ENCODE data around the gene AZIN2. TPM values are rescaled to one million over a fixed set of nuclear protein-coding genes. Genes with fewer than 3 reads are reported as not detected.
A peak's percentile ranks its signal among the peaks of the same experiment; 100 is the strongest.

AZIN2 gene
- total RNA-seq, 1 experiment from 2014 or later = 3.6 TPM

- intact Hi-C loops (cut with micrococcal nuclease; ENCODE audit: unreplicated experiment) = no loop called here
- peak; percentile 24 for DNase-seq
- Mint-ChIP-seq H3K27ac (ENCODE audit: unreplicated experiment) (no peak overlapping the region), H3K4me3 (ENCODE audit: low read depth, unreplicated experiment) (no peak overlapping the region), H3K4me1 (ENCODE audit: low read depth, unreplicated experiment) (peaks cover 32% of the 10 kb centered on the region), H3K27me3 (ENCODE audit: unreplicated experiment) (no peaks in the 10 kb centered on the region), H3K36me3 (ENCODE audit: insufficient read depth, unreplicated experiment) (peaks cover 11% of the 10 kb centered on the region), H3K9me3 (ENCODE audit: low read depth, unreplicated experiment) (no peaks in the 10 kb centered on the region)
- CTCF ChIA-PET = no interaction called here
- no peak for TF ChIP-seq CTCF (IDR thresholded peaks at IDR 0.05; ENCODE audit: unreplicated experiment)
- no TSS peak for BruUV-seq (replicated peaks)
These were observed 67.0 kb downstream of the AZIN2 start for GRCh38 chr1:33147997-33148314.

- no peaks in the 10 kb centered on the region for H3K27me3 Mint-ChIP-seq (ENCODE audit: unreplicated experiment)
- no peaks in the 10 kb centered on the region for H3K9me3 Mint-ChIP-seq (ENCODE audit: low read depth, unreplicated experiment)
- H3K4me3 Mint-ChIP-seq (ENCODE audit: low read depth, unreplicated experiment) = no peak overlapping the region
- intact Hi-C loops (cut with micrococcal nuclease; ENCODE audit: unreplicated experiment) = no loop called here
- peaks cover 11% of the 10 kb centered on the region for H3K36me3 Mint-ChIP-seq (ENCODE audit: insufficient read depth, unreplicated experiment)
- no TSS peak for BruUV-seq (replicated peaks)
- CTCF ChIA-PET = no interaction called here
- H3K4me1 Mint-ChIP-seq (ENCODE audit: low read depth, unreplicated experiment) = peaks cover 33% of the 10 kb centered on the region
- DNase-seq = no peak
- no peak for TF ChIP-seq CTCF (IDR thresholded peaks at IDR 0.05; ENCODE audit: unreplicated experiment)
- H3K27ac Mint-ChIP-seq (ENCODE audit: unreplicated experiment) = no peak overlapping the region
These were observed 67.7 kb downstream of the AZIN2 start for GRCh38 chr1:33148615-33149014.

GRCh38 chr1:33149453-33150190, 68.7 kb downstream of the AZIN2 start:
- H3K9me3 Mint-ChIP-seq (ENCODE audit: low read depth, unreplicated experiment) = no peaks in the 10 kb centered on the region
- TF ChIP-seq CTCF (IDR thresholded peaks at IDR 0.05; ENCODE audit: unreplicated experiment) = no peak
- peak; percentile 82 for DNase-seq
- CTCF ChIA-PET = interaction anchor here (0.6 to 1.5 kb wide), 3 partner anchors 23 to 478 kb away, joined by 3 to 4 read pairs (median 3); partner anchors contain the start of gene TRIM62
- BruUV-seq (replicated peaks) = no TSS peak
- H3K27ac Mint-ChIP-seq (ENCODE audit: unreplicated experiment) = peak overlapping the region; percentile 81
- H3K4me1 Mint-ChIP-seq (ENCODE audit: low read depth, unreplicated experiment) = peaks cover 33% of the 10 kb centered on the region
- H3K36me3 Mint-ChIP-seq (ENCODE audit: insufficient read depth, unreplicated experiment) = peaks cover 11% of the 10 kb centered on the region
- peak overlapping the region; percentile 22 for H3K4me3 Mint-ChIP-seq (ENCODE audit: low read depth, unreplicated experiment)
- H3K27me3 Mint-ChIP-seq (ENCODE audit: unreplicated experiment) = no peaks in the 10 kb centered on the region
- intact Hi-C loops (cut with micrococcal nuclease; ENCODE audit: unreplicated experiment) = no loop called here

- CTCF ChIA-PET = interaction anchor here (1.5 kb wide), 1 partner anchor 31 kb away, joined by 3 read pairs; the partner anchor contains the start of gene TRIM62
These were observed 69.6 kb downstream of the AZIN2 start for GRCh38 chr1:33150522-33150921.

More at GRCh38 chr1:33150522-33150921, 69.6 kb downstream of the AZIN2 start:
- H3K27ac Mint-ChIP-seq (ENCODE audit: unreplicated experiment) = no peak overlapping the region
- H3K36me3 Mint-ChIP-seq (ENCODE audit: insufficient read depth, unreplicated experiment) = peaks cover 8% of the 10 kb centered on the region
- no peaks in the 10 kb centered on the region for H3K27me3 Mint-ChIP-seq (ENCODE audit: unreplicated experiment)
- H3K4me3 Mint-ChIP-seq (ENCODE audit: low read depth, unreplicated experiment) = peak overlapping the region; percentile 22
- H3K4me1 Mint-ChIP-seq (ENCODE audit: low read depth, unreplicated experiment) = peaks cover 33% of the 10 kb centered on the region
- BruUV-seq (replicated peaks) = no TSS peak
- TF ChIP-seq CTCF (IDR thresholded peaks at IDR 0.05; ENCODE audit: unreplicated experiment) = no peak
- no peaks in the 10 kb centered on the region for H3K9me3 Mint-ChIP-seq (ENCODE audit: low read depth, unreplicated experiment)
- intact Hi-C loops (cut with micrococcal nuclease; ENCODE audit: unreplicated experiment) = no loop called here
- no peak for DNase-seq
